ENCODE measurements around the gene SHC1.

SHC1 gene

DNA sequence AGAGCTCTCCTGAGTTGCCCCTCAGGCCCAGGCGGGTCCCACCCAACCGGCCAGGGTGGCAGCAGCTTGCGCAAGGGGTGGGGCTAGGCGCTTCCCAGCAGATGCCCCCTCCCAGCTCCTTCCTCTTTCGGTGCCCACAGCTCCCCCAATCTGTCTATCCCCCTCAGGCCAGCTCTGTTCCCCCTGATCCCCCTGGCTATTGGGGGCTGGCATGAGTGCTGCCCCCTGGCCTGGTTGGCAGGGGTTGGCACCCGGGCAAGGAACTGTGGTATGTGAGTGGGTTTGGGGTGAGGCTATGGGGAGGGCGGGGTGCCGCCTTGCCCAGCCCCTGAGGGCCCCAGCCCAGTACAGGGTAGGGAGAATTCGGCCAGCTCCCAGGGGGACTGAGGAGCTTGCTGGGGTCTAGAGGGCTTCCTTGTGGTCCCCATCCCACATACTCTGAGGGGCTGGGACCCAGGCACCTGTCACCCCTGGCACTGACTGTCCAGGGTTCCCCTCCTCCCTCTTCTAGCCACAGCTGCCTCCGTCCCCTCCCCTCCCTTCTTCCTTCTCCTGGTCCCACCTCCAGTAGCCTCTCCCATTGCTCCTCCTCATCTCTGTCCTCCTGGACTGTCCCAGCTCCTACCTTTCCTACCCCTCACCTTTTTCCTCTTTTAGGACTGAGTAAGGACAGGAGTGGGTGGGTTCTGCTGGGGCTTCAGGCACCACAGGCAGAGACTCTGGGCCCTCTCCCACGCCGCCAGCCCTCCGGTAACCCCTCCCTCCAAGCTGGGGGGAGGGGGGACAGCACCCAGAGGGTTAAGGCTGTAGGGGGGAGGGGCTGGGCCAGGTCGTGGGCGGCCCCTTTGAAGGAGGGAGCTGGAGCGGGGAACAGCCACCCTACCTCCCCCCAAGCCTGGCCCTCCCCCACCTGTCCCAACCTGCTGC is 37.7 kb upstream of the SHC1 start:
- DNase-seq (ENCODE audit: low read depth in 2 of 2) = no peak

DNA sequence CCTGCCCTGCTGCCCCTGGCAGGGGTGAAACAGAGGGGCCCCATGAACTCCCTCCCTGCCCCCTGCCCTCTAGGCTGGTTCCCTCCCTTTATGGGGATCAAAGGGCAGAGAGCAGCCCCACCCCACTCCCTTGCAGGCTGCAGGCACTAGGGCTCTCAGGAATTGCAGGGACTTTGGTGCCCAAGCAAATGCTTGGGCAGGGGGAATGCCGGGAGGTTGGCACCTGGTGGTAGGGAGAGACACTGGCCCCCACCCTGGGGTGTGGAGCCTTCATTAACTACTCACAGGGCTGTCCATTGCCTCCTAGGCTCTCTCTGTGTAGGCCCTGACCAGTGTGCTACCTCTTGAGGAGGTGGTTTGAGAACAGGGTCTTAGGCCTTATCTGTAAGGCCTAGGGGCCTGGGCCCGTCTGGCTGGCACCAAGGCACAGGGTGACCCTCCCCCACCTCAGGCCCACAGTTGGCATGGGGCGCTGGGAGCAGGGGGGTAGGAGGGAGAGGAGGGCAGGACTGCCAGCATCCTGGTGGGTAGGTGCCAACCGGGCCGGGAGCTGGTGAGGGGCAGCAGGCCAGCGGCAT is 36.8 kb upstream of the SHC1 start:
- DNase-seq (ENCODE audit: low read depth in 2 of 2) = no peak

GRCh38 chr1:155006601-155007101 is 36.1 kb upstream of the SHC1 start:
- DNase-seq (ENCODE audit: low read depth in 2 of 2) = no peak

DNA sequence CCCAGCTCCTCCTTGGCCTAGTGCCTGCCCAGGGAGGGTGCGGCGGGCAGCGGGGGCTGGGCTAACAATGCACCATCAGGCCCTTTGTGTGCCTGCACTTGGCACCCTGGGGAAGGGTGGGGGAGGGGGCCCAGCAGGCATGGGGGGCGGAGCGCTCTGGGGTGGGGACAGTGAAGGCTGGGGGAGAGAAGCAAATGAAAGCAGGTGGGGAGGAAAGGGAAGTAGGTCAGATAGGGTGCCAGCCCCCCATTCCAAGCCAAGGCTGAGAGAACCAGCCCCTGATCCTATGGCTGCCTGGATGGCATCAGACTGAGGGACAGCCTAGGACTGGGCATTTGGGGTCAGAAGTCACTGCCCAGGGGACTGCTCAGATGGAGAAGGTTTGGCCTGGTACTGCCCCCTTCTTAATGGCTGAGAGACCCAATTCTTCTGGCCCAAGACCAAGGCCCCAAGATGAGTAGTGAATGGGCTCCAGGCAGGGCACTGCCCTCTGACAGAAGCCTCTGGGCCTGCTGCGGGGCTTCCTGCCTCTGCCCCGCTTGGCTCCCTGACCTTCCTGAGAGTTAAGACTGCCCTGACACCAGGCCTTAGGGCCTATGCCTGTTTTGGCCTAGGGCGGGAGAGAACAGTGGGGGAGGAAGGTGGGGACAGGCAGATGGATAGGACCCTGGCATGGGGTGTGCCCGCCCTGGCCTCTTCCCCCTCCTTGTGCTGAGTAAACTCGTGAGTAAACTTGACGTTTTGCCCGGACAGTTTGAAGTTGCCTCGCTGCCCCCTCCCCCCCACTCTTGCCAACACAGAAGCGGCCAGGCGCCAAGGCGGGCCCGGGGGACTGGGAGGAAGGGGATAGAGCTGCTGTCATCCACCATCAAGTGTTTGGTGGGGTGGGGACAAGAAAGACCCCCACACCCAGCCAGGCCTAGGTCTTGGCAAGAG is 34.8 kb upstream of the SHC1 start:
- no peak for DNase-seq (ENCODE audit: low read depth in 2 of 2)

GRCh38 chr1:155004352-155005075 is 34.0 kb upstream of the SHC1 start:
- no peak for DNase-seq (ENCODE audit: low read depth in 2 of 2)

DNA sequence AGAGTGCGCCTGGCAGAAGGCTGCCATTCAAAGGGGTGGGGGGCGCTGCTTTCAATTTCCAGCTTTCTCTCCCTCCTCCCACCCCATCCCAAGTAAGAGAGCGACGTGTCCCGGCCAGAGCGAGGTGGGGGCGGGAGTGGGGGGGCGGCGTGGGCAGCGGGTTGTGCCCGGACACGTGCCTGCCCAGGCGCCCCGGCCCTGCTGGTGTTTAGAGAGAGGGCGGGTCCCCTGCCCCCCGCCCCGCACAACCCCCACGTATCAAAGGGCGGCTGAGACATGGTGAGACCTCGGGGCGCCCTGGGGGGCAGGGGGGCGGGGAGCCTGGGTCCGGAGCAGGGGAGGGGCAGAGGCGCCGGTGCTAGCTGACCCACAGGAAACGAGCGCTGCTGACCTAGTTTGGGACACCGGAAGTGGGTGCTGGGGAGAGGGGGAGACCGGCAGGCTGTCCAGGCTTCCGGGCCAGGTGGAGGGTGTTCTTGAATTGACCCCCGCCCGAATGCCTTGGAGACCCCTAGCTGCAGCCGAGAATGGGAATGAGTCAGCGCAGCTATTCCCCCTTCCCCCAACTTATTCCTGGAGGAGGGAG is 33.3 kb upstream of the SHC1 start:
- no peak for DNase-seq (ENCODE audit: low read depth in 2 of 2)

DNA sequence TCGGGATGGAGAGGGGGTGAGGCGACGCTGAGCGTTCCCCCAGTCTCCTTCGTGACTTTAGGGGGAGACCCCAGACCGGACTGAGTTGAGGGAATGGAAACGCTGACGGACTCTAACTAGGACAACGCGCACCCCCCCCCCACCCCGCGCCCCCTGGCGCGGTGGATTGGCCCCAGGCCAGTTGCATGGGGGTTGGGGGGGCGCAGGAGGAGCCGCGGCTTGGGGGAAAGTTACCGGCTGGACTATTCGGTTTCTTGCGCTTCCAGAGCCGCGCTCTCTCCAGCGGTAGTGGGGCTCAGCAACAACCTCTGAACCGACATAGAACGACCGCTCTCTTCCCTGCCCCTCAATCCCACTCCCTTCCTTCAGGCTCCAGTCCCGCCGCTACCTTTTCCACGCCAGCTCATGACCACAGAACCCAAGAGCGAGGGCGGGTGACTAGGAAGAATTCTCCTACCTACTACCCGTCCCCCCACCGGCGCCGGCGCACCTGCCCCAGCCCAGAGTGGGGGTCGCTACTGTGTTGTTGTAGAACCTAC is 32.7 kb upstream of the SHC1 start:
- no peak for DNase-seq (ENCODE audit: low read depth in 2 of 2)

DNA sequence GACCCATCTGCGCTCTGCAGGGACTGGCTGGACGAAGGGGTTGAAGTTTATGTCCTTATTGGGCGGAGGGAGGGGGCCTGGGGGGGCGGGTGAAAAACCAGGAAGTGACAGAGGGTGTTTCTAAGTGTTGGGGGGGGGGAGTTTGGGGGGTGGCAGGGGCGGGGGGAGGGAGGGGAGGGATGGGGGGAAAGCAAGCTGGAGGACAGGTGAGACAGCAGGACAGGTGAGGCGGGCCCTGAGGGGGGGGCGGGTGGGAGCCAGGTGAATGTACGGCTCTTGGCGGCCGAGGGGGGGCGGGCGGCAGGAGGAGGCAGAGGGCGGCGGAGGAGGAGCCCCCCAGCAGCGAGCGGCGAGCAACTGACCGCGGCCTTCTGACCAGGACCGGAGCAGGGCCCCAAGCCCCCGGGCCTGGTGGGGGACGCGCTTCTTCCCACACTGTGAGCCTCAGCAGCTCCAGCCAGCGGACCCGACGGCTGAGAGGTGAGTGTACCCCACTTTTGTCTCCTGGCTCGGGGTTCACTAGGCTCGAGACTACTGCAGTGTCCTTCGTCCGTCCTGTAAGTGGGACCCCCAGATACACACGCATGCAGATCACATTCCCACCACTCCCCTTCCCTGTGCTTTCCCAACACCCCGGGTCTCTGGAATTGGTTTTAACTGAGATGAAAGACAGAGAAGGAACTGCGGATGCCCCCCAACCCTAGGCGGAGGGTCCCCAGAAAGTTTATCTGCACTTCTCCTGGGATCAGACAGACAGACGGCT is 32.1 kb upstream of the SHC1 start, which contains the start of gene ZBTB7B:
Gene ZBTB7B, plus strand, starts transcription at position 339 of the 763 bp plus-strand sequence. CDS start 11,859 bp downstream, outside the sequence.
- DNase-seq (ENCODE audit: low read depth in 2 of 2) = no peak

- DNase-seq (ENCODE audit: low read depth in 2 of 2) = peak; percentile 93 to 97
Observed at GRCh38 chr1:155001675-155002463, 31.3 kb upstream of the SHC1 start.

DNA sequence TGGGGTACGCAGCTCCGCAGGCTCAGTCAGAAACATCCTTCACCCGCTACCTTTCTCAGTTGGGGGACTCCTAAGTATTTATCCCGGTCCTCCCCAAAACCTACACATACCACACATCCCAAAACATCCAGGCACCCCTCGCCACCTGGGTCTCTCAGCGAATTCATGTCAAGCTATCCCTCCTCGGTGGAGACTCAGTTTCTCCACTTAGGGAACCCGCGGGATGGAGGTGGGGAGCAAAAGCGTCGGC is 30.8 kb upstream of the SHC1 start:
- DNase-seq (ENCODE audit: low read depth in 2 of 2) = no peak

- peak; percentile 48 to 67 for DNase-seq (ENCODE audit: low read depth in 2 of 2)
Observed at GRCh38 chr1:155000726-155001424, 30.3 kb upstream of the SHC1 start.

GRCh38 chr1:155000411-155000725 is 29.8 kb upstream of the SHC1 start:
- DNase-seq (ENCODE audit: low read depth in 2 of 2) = no peak

GRCh38 chr1:154999571-155000410 is 29.2 kb upstream of the SHC1 start:
- no peak for DNase-seq (ENCODE audit: low read depth in 2 of 2)

GRCh38 chr1:154998818-154999570 is 28.4 kb upstream of the SHC1 start:
- DNase-seq (ENCODE audit: low read depth in 2 of 2) = peak; percentile 60

- DNase-seq (ENCODE audit: low read depth in 2 of 2) = no peak
Observed at GRCh38 chr1:154998201-154998780, 27.7 kb upstream of the SHC1 start.

DNA sequence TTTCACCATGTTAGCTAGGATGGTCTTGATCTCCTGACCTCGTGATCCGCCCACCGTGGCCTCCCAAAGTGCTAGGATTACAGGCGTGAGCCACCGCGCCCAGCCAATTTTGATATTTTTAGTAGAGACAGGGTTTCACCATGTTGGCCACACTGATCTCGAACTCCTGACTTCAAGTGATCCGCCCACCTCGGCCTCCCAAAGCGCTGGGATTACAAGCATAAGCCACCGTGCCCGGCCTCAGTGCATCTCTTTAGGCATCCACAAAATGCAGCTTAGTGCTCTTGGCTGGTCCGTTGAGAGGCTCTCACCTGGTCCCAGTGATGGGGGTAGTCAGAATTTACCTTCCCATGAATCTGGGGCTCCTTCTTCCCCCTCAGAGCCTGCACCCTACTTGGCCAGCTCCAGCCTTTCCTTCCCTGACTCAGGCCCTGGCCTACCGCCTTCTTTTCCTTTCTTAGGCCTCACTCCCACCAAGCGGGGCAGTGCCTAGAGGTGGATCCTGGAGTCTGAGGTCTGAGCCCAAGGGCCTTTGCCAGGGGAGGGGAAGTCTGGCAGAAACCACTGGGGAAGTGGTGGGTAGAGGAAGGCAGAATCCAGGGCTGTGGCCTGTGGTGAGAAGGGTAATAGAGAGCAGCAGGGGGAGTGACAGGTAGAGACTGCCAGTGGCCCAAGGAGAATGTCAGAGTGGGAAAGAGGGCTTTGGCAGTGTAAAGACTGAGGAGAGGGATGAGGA is 26.6 kb upstream of the SHC1 start:
- no peak for DNase-seq (ENCODE audit: low read depth in 2 of 2)

Data from stimulated activated CD8-positive, alpha-beta memory T cell treated with anti-CD3 and anti-CD28 coated beads, Interleukin-15, amount 100 ng/mL, for 4 hours (primary cell).